HG02938 (cell line): Measurements from ENCODE around the gene RHBDF1.
"Not testable (repeated sequence)": the region's sequence is repeated elsewhere in the genome, so short reads cannot be mapped to it uniquely, and the experiment has no call there.

Experiments used
- ATAC-seq: cut with Tn5 transposase; IDR thresholded peaks from one replicate; pipeline ENCODE4 v1.9.1; 2021; ENCODE audit warnings: mild to moderate bottlenecking, moderate library complexity; ENCODE audit not compliant: unreplicated experiment

RHBDF1 gene

GRCh38 chr16:38941-39892 lies 33.2 kb downstream of the RHBDF1 start:
- peak; percentile 54 for ATAC-seq

GRCh38 chr16:38206-38605 lies 34.2 kb downstream of the RHBDF1 start:
- not testable (repeated sequence) for ATAC-seq

GRCh38 chr16:37511-37910 lies 34.9 kb downstream of the RHBDF1 start:
- ATAC-seq: no peak

- no peak for ATAC-seq
Observed at GRCh38 chr16:36336-36984, 36.0 kb downstream of the RHBDF1 start.

GRCh38 chr16:35678-36305 lies 36.6 kb downstream of the RHBDF1 start:
- no peak for ATAC-seq

GRCh38 chr16:35011-35677 lies 37.3 kb downstream of the RHBDF1 start:
- no peak for ATAC-seq

GRCh38 chr16:34648-34987 lies 37.8 kb downstream of the RHBDF1 start:
- no peak for ATAC-seq

GRCh38 chr16:33877-34647 lies 38.4 kb downstream of the RHBDF1 start:
- no peak for ATAC-seq

- ATAC-seq: not testable (repeated sequence)
Observed at GRCh38 chr16:33154-33876, 39.1 kb downstream of the RHBDF1 start.

GRCh38 chr16:30627-31026 lies 41.8 kb downstream of the RHBDF1 start:
- not testable (repeated sequence) for ATAC-seq

GRCh38 chr16:25926-26348 lies 46.5 kb downstream of the RHBDF1 start:
- not testable (repeated sequence) for ATAC-seq

GRCh38 chr16:24151-24550 lies 48.3 kb downstream of the RHBDF1 start:
- ATAC-seq: not testable (repeated sequence)

- ATAC-seq: not testable (repeated sequence)
Observed at GRCh38 chr16:20886-21285, 51.5 kb downstream of the RHBDF1 start.

- not testable (repeated sequence) for ATAC-seq
Observed at GRCh38 chr16:17062-17765, 55.2 kb downstream of the RHBDF1 start.

GRCh38 chr16:10772-11171 lies 61.7 kb downstream of the RHBDF1 start:
- ATAC-seq: not testable (repeated sequence)

GRCh38 chr16:9903-10665 lies 62.3 kb downstream of the RHBDF1 start:
- no peak for ATAC-seq
